Fibroblast of lung (primary cell): ENCODE measurements around the gene FHIT. TPM values are rescaled to one million over a fixed set of nuclear protein-coding genes. Genes with fewer than 3 reads are reported as not detected.

Experiments used
- DNase-seq, 2 donors: peaks; one replicate each; pipeline versions ENCODE4 v3.0.0 to v3.0.0-alpha.2; 2010; ENCODE audit warnings: low read depth in 2 of 2
- H2AFZ ChIP-seq: 2 replicates; pipeline ENCODE4 v1.5.1; 2012; ENCODE audit warnings: low read length, control low read depth, inconsistent platforms
- H3K27ac ChIP-seq: 2 replicates; pipeline ENCODE4 v1.5.1; 2011; ENCODE audit warnings: low read length, control low read depth; ENCODE audit not compliant: insufficient read depth
- H3K27me3 ChIP-seq: 2 replicates; pipeline ENCODE4 v1.5.1; 2011; ENCODE audit warnings: mild to moderate bottlenecking, low read length; ENCODE audit not compliant: control insufficient read depth, insufficient read depth
- H3K36me3 ChIP-seq: 2 replicates; pipeline ENCODE4 v1.5.1; 2011; ENCODE audit warnings: low read length; ENCODE audit not compliant: control insufficient read depth, insufficient read depth
- H3K4me1 ChIP-seq: 2 replicates; pipeline ENCODE4 v1.5.1; 2011; ENCODE audit warnings: low read length; ENCODE audit not compliant: control insufficient read depth, insufficient read depth; ENCODE audit errors: extremely low read depth
- H3K4me2 ChIP-seq: 2 replicates; pipeline ENCODE4 v1.5.1; 2011; ENCODE audit warnings: low read length, control low read depth; ENCODE audit not compliant: insufficient read depth; ENCODE audit errors: extremely low read depth
- H3K4me3 ChIP-seq, 4 experiments: fragments of 200-600 bp in 1 of 4; sonication (generic) in 1 of 4; replicated peaks in 1 of 4; 2 replicates each; pipeline ENCODE4 v1.5.1; 2011 to 2016; ENCODE audit warnings: low read length in 4 of 4, low read depth in 3 of 4, mild to moderate bottlenecking in 3 of 4, control low read depth in 2 of 4, inconsistent platforms in 1 of 4, mixed read lengths in 1 of 4; ENCODE audit not compliant: insufficient read depth in 1 of 4; ENCODE audit errors: control extremely low read depth in 1 of 4
- H3K79me2 ChIP-seq: 2 replicates; pipeline ENCODE4 v1.5.1; 2012; ENCODE audit warnings: mild to moderate bottlenecking, low read length, inconsistent platforms; ENCODE audit not compliant: control insufficient read depth, insufficient read depth
- H3K9ac ChIP-seq: 2 replicates; pipeline ENCODE4 v1.5.1; 2011; ENCODE audit warnings: mild to moderate bottlenecking, low read length, control low read depth; ENCODE audit not compliant: insufficient read depth
- H3K9me3 ChIP-seq: 2 replicates; pipeline ENCODE4 v1.5.1; 2012; ENCODE audit warnings: low read depth, low read length; ENCODE audit not compliant: control insufficient read depth, insufficient read depth
- H4K20me1 ChIP-seq: 2 replicates; pipeline ENCODE4 v1.5.1; 2011; ENCODE audit warnings: low read length; ENCODE audit not compliant: control insufficient read depth, insufficient read depth; ENCODE audit errors: extremely low read depth
- EZH2 ChIP-seq: IDR thresholded peaks from 2 replicates; pipeline ENCODE4 v1.5.1; 2012; ENCODE audit warnings: low read length, control low read depth, mild to moderate bottlenecking; ENCODE audit errors: missing control alignments
- polyA plus RNA-seq, 2 donors: library from polyadenylated mRNA; depleted of rRNA in 1 of 2; stranded (reverse) in 1 of 2; unstranded in 1 of 2; fragments of >200 nt; gene quantifications; 2 replicates each; pipeline ENCODE4 v1.2.1, GENCODE V29; 2011 to 2012; ENCODE audit warnings: missing spikeins in 1 of 2
- total RNA-seq: library from RNA; depleted of rRNA; stranded (reverse); fragments of >200 nt; gene quantifications from 2 replicates; pipeline ENCODE4 v1.2.1, GENCODE V29; 2014
- TF ChIP-seq, protein P1 (sequence below), 2 donors: IDR thresholded peaks in 1 of 2; conservative IDR thresholded peaks in 1 of 2; 1 replicate in 1 of 2; 2 replicates in 1 of 2; pipeline ENCODE4 v1.5.1; 2011 to 2012; ENCODE audit warnings: low read length in 2 of 2, control low read depth in 1 of 2, inconsistent platforms in 1 of 2, low read depth in 1 of 2, mild to moderate bottlenecking in 1 of 2

The FHIT gene
- total and polyA plus RNA-seq, 2 donors (not counting 1 experiment from before 2014, with no cell fraction given) = 0.79 to 2.1 TPM

GRCh38 chr3:60746043-60746638 lies 505.1 kb downstream of the FHIT start:
- Histone ChIP-seq H3K36me3 (no peaks in the 10 kb centered on the region), H3K4me2 (no peak overlapping the region)

GRCh38 chr3:60743631-60744164 lies 507.6 kb downstream of the FHIT start:
- no peak overlapping the region for H3K4me3 ChIP-seq
- no peaks in the 10 kb centered on the region for H3K36me3 ChIP-seq
- DNase-seq = peak; percentile 20 to 23
- no peaks in the 10 kb centered on the region for H3K79me2 ChIP-seq
- H4K20me1 ChIP-seq = no peaks in the 10 kb centered on the region
- H3K9me3 ChIP-seq = no peaks in the 10 kb centered on the region
- no peaks in the 10 kb centered on the region for H3K27me3 ChIP-seq
- no peak for TF ChIP-seq EZH2
- TF ChIP-seq, protein P1, sequence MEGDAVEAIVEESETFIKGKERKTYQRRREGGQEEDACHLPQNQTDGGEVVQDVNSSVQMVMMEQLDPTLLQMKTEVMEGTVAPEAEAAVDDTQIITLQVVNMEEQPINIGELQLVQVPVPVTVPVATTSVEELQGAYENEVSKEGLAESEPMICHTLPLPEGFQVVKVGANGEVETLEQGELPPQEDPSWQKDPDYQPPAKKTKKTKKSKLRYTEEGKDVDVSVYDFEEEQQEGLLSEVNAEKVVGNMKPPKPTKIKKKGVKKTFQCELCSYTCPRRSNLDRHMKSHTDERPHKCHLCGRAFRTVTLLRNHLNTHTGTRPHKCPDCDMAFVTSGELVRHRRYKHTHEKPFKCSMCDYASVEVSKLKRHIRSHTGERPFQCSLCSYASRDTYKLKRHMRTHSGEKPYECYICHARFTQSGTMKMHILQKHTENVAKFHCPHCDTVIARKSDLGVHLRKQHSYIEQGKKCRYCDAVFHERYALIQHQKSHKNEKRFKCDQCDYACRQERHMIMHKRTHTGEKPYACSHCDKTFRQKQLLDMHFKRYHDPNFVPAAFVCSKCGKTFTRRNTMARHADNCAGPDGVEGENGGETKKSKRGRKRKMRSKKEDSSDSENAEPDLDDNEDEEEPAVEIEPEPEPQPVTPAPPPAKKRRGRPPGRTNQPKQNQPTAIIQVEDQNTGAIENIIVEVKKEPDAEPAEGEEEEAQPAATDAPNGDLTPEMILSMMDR (conservative IDR thresholded peaks at IDR 0.05 in 1 of 2, IDR thresholded peaks at IDR 0.05 in 1 of 2; ENCODE audit: low read depth in 1 of 2, low read length in 2 of 2) = peak in 1 of 2 donors; percentile 6
- H3K27ac ChIP-seq = no peak overlapping the region
- no peak overlapping the region for H3K9ac ChIP-seq
- no peak overlapping the region for H2AFZ ChIP-seq
- H3K4me1 ChIP-seq = no peaks in the 10 kb centered on the region
- no peak overlapping the region for H3K4me2 ChIP-seq

More at GRCh38 chr3:60746043-60746638, 505.1 kb downstream of the FHIT start:
- Histone ChIP-seq H2AFZ (no peak overlapping the region), H3K27me3 (no peaks in the 10 kb centered on the region), H4K20me1 (no peaks in the 10 kb centered on the region), H3K27ac (no peak overlapping the region), H3K4me1 (no peaks in the 10 kb centered on the region), H3K9ac (no peak overlapping the region), H3K9me3 (no peaks in the 10 kb centered on the region), H3K4me3 (no peak overlapping the region), H3K79me2 (no peaks in the 10 kb centered on the region)
- TF ChIP-seq, protein P1 (conservative IDR thresholded peaks at IDR 0.05 in 1 of 2, IDR thresholded peaks at IDR 0.05 in 1 of 2; ENCODE audit: low read depth in 1 of 2, low read length in 2 of 2) = no peak
- TF ChIP-seq EZH2 = no peak
- peak in 1 of 2 donors; percentile 15 for DNase-seq

DNA sequence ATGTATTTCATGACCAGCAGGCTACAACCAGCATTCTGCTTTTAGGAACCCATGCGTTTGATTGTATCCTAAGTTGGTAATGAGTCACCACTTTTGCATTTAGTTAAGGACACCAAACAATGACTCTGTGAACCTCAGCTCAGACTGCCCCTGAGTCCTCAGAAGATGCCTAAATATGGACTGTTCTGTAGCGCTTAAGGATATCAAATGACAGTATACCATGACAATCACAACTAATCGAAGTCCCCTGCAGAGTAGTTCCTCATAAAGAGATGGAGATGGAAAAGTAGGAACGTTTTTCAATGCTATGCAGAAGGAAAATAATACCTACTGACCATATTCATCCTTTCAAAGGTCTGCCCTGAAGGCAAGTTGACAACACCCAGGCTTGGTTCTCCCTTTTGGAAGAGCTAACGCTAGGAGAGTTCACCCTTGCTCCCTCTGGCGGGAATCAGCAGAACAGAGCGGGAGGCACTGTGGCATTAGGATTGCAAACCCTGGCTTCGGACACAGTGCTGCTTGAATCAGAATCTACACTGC lies 508.6 kb downstream of the FHIT start:
- Histone ChIP-seq H2AFZ (no peak overlapping the region), H3K36me3 (no peaks in the 10 kb centered on the region), H3K4me2 (no peak overlapping the region), H3K9me3 (no peaks in the 10 kb centered on the region), H3K4me3 (no peak overlapping the region), H3K4me1 (no peaks in the 10 kb centered on the region), H4K20me1 (no peaks in the 10 kb centered on the region), H3K27ac (no peak overlapping the region), H3K9ac (no peak overlapping the region), H3K27me3 (no peaks in the 10 kb centered on the region), H3K79me2 (no peaks in the 10 kb centered on the region)
- TF ChIP-seq, protein P1 (conservative IDR thresholded peaks at IDR 0.05 in 1 of 2, IDR thresholded peaks at IDR 0.05 in 1 of 2; ENCODE audit: low read depth in 1 of 2, low read length in 2 of 2) = peak; percentile 16 to 56
- TF ChIP-seq EZH2 = no peak
- DNase-seq = peak; percentile 47 to 80
